ENCODE data around the gene PSMG4. TPM values are rescaled to one million over a fixed set of nuclear protein-coding genes. Genes with fewer than 3 reads are reported as not detected.
A peak's percentile ranks its signal among the peaks of the same experiment; 100 is the strongest.

PSMG4 gene
- total and polyA plus RNA-seq, 9 of the 15 experiments (the other 6 are each of a cell fraction or from before 2014, with no cell fraction given) = 12.9 to 185 (median 52.0) TPM

GRCh38 chr6:3251462-3252314 is 7.1 kb upstream of the PSMG4 start (continued):
- TF ChIP-seq RCOR1 (IDR thresholded peaks at IDR 0.05; ENCODE audit: borderline replicate concordance in 1 of 2, low read depth in 2 of 2, low read length in 2 of 2) (peak; percentile 44 to 89; a peak in 2 of 4 replicates), TBP (optimal IDR thresholded peaks at IDR 0.05; ENCODE audit: low read depth, low read length) (peak; percentile 22), TEAD4 (IDR thresholded peaks at IDR 0.05; ENCODE audit: low read length) (peak; percentile 33), TEAD4 (CRISPR knock-in tag; IDR thresholded peaks at IDR 0.05; ENCODE audit: borderline replicate concordance) (no peak), MEIS2 (IDR thresholded peaks at IDR 0.05; ENCODE audit: partially characterized antibody) (peak; percentile 51), CBFA2T2 (conservative IDR thresholded peaks at IDR 0.05) (no peak), SOX6 (IDR thresholded peaks at IDR 0.05) (peak; percentile 60; the same call in 1 of the 2 replicates), ZNF282 (CRISPR knock-in tag; IDR thresholded peaks at IDR 0.05) (no peak), LEF1 (IDR thresholded peaks at IDR 0.05) (no peak), ATF1 (CRISPR knock-in tag; IDR thresholded peaks at IDR 0.05) (no peak), ATF1 (tag; IDR thresholded peaks at IDR 0.05) (peak; percentile 58; the same call in 1 of the 2 replicates), ZNF24 (IDR thresholded peaks at IDR 0.05) (peak; percentile 64; the same call in 1 of the 2 replicates), NR1H2 (CRISPR knock-in tag; IDR thresholded peaks at IDR 0.05) (0 out of 2 replicates have a peak, but pooled peaks have one; percentile 53), EP400 (IDR thresholded peaks at IDR 0.05) (peak; percentile 54; the same call in 1 of the 2 replicates), SRSF9 (IDR thresholded peaks at IDR 0.05; ENCODE audit: borderline replicate concordance, low read depth, low read length) (no peak), ZEB2 (IDR thresholded peaks at IDR 0.05) (peak; percentile 47; the same call in 1 of the 2 replicates), ZNF740 (CRISPR knock-in tag; IDR thresholded peaks at IDR 0.05) (peak; percentile 50; the same call in 1 of the 2 replicates), ZNF740 (tag; IDR thresholded peaks at IDR 0.05) (no peak)
- TF ChIP-seq, protein P1, sequence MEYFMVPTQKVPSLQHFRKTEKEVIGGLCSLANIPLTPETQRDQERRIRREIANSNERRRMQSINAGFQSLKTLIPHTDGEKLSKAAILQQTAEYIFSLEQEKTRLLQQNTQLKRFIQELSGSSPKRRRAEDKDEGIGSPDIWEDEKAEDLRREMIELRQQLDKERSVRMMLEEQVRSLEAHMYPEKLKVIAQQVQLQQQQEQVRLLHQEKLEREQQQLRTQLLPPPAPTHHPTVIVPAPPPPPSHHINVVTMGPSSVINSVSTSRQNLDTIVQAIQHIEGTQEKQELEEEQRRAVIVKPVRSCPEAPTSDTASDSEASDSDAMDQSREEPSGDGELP (CRISPR knock-in tag; IDR thresholded peaks at IDR 0.05; ENCODE audit: borderline replicate concordance) = peak; percentile 56; the same call in 1 of the 2 replicates
- TF ChIP-seq, protein P2, sequence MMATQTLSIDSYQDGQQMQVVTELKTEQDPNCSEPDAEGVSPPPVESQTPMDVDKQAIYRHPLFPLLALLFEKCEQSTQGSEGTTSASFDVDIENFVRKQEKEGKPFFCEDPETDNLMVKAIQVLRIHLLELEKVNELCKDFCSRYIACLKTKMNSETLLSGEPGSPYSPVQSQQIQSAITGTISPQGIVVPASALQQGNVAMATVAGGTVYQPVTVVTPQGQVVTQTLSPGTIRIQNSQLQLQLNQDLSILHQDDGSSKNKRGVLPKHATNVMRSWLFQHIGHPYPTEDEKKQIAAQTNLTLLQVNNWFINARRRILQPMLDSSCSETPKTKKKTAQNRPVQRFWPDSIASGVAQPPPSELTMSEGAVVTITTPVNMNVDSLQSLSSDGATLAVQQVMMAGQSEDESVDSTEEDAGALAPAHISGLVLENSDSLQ (IDR thresholded peaks at IDR 0.05) = peak; percentile 67
- TF ChIP-seq, protein P3, sequence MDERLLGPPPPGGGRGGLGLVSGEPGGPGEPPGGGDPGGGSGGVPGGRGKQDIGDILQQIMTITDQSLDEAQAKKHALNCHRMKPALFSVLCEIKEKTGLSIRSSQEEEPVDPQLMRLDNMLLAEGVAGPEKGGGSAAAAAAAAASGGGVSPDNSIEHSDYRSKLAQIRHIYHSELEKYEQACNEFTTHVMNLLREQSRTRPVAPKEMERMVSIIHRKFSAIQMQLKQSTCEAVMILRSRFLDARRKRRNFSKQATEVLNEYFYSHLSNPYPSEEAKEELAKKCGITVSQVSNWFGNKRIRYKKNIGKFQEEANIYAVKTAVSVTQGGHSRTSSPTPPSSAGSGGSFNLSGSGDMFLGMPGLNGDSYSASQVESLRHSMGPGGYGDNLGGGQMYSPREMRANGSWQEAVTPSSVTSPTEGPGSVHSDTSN (CRISPR knock-in tag; IDR thresholded peaks at IDR 0.05; ENCODE audit: low read depth) = no peak
- TF ChIP-seq, protein P3 (tag; conservative IDR thresholded peaks at IDR 0.05; ENCODE audit: low read depth) = 0 out of 2 replicates have a peak, but pooled peaks have one; percentile 17
